Breast epithelium (tissue), 3 donors: ENCODE measurements around the gene CBFA2T3.

ENCODE experiments used
- POLR2A ChIP-seq: fragments of 450-650 bp; IDR thresholded peaks from one replicate; pipeline ENCODE4 v1.6.1; 2016; ENCODE audit warnings: antibody characterized with exemption, mild to moderate bottlenecking, moderate library complexity
- TF ChIP-seq, protein P1 (sequence below), 3 donors: fragments of 450-650 bp; IDR thresholded peaks; one replicate each; pipeline ENCODE4 v1.5.1; 2016 to 2017; ENCODE audit warnings: antibody characterized with exemption in 3 of 3, mild to moderate bottlenecking in 3 of 3, moderate library complexity in 3 of 3

DNA sequence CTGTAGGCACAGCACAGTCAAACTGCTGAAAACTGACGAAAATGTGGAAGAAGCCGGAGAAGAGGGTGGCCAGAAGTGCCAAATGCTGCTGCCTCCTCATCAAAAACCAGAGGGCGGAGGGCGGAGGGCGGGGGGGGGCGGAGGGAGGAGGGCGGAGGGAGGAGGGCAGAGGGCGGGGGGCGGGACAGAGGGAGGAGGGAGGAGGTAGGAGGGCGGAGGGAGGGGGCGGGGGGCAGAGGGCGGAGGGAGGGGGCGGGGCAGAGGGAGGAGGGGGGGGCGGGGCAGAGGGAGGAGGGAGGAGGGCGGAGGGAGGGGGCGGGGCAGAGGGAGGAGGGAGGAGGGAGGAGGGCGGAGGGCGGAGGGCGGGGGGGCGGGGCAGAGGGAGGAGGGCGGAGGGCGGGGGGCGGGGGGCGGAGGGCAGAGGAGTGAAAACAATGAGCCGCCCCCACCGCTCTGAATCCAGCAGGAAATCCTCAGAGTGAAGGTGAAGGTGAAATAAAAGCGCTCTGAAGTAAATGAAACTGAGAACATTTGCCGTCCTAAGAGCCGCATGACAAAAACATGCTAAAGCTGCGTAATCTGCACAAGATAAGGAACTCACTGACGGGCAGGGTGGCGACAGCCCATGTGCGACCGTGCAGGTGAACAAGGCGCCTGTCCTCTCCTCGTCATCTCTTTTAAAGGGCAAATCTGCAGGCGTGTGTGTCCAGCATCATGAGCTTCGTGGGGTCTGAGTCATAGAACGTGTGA lies 22.6 kb upstream of the CBFA2T3 start:
- TF ChIP-seq, protein P1, sequence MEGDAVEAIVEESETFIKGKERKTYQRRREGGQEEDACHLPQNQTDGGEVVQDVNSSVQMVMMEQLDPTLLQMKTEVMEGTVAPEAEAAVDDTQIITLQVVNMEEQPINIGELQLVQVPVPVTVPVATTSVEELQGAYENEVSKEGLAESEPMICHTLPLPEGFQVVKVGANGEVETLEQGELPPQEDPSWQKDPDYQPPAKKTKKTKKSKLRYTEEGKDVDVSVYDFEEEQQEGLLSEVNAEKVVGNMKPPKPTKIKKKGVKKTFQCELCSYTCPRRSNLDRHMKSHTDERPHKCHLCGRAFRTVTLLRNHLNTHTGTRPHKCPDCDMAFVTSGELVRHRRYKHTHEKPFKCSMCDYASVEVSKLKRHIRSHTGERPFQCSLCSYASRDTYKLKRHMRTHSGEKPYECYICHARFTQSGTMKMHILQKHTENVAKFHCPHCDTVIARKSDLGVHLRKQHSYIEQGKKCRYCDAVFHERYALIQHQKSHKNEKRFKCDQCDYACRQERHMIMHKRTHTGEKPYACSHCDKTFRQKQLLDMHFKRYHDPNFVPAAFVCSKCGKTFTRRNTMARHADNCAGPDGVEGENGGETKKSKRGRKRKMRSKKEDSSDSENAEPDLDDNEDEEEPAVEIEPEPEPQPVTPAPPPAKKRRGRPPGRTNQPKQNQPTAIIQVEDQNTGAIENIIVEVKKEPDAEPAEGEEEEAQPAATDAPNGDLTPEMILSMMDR (IDR thresholded peaks at IDR 0.05) = no peak
- TF ChIP-seq POLR2A = no peak
